NCI-H2029 (cell line): Measurements from ENCODE around the gene C1QB.
"Not testable (repeated sequence)": the region's sequence is repeated elsewhere in the genome, so short reads cannot be mapped to it uniquely, and the experiment has no call there.

ENCODE experiments used
- DNase-seq: peaks from one replicate; lab custom pipeline; 2025; lab: John Stamatoyannopoulos, UW

The C1QB gene

GRCh38 chr1:22662986-22663408, 10.0 kb downstream of the C1QB start:
- no peak for DNase-seq

- DNase-seq = no peak
These were observed 12.7 kb downstream of the C1QB start for GRCh38 chr1:22665752-22666151.

GRCh38 chr1:22666412-22666811, 13.4 kb downstream of the C1QB start:
- DNase-seq = no peak

- not testable (repeated sequence) for DNase-seq
These were observed 15.8 kb downstream of the C1QB start for GRCh38 chr1:22668840-22669239.

- DNase-seq = no peak
These were observed 17.4 kb downstream of the C1QB start for GRCh38 chr1:22670352-22670975.

GRCh38 chr1:22671999-22672398, 19.0 kb downstream of the C1QB start:
- no peak for DNase-seq

- DNase-seq = no peak
These were observed 20.7 kb downstream of the C1QB start for GRCh38 chr1:22673486-22674409.

GRCh38 chr1:22674410-22674749, 21.3 kb downstream of the C1QB start:
- no peak for DNase-seq

GRCh38 chr1:22676151-22676550, 23.1 kb downstream of the C1QB start:
- DNase-seq = not testable (repeated sequence)

GRCh38 chr1:22676916-22677583, 24.0 kb downstream of the C1QB start:
- no peak for DNase-seq

GRCh38 chr1:22677931-22678896, 25.2 kb downstream of the C1QB start:
- DNase-seq = no peak

- peak; percentile 62 for DNase-seq
These were observed 27.7 kb downstream of the C1QB start for GRCh38 chr1:22680726-22681125.

- DNase-seq = no peak
These were observed 28.7 kb downstream of the C1QB start for GRCh38 chr1:22681556-22682276.

GRCh38 chr1:22683547-22683946, 30.5 kb downstream of the C1QB start:
- no peak for DNase-seq

GRCh38 chr1:22685591-22686059, 32.6 kb downstream of the C1QB start:
- DNase-seq = no peak

- DNase-seq = no peak
These were observed 34.2 kb downstream of the C1QB start for GRCh38 chr1:22687191-22687590.

GRCh38 chr1:22688466-22688865, 35.4 kb downstream of the C1QB start:
- DNase-seq = no peak

GRCh38 chr1:22689505-22689904, 36.5 kb downstream of the C1QB start:
- DNase-seq = peak; percentile 84

- no peak for DNase-seq
These were observed 38.2 kb downstream of the C1QB start for GRCh38 chr1:22691031-22691753.

GRCh38 chr1:22694172-22694571, 41.1 kb downstream of the C1QB start:
- DNase-seq = no peak
